Activated CD4-positive, alpha-beta T cell treated with anti-CD3 and anti-CD28 coated beads, Interleukin-2, amount 50 U/mL, for 24 hours (primary cell): Measurements from ENCODE around the gene ATP9B.
"Not testable (repeated sequence)": the region's sequence is repeated elsewhere in the genome, so short reads cannot be mapped to it uniquely, and the experiment has no call there.

ENCODE experiments used
- DNase-seq, 2 donors: peaks; one replicate each; pipeline ENCODE4 v3.0.0-alpha.2; 2020; ENCODE audit warnings: low read depth in 1 of 2, low spot score in 1 of 2

Gene ATP9B

GRCh38 chr18:79283131-79283810, 214.1 kb downstream of the ATP9B start:
- DNase-seq = no peak

- DNase-seq = no peak
Measured at GRCh38 chr18:79283929-79284328, 214.7 kb downstream of the ATP9B start.

- DNase-seq = not testable (repeated sequence)
Measured at GRCh38 chr18:79285191-79285590, 216.0 kb downstream of the ATP9B start.

GRCh38 chr18:79290409-79290808, 221.2 kb downstream of the ATP9B start:
- not testable (repeated sequence) for DNase-seq

GRCh38 chr18:79290876-79291275, 221.7 kb downstream of the ATP9B start:
- DNase-seq = no peak

- no peak for DNase-seq
Measured at GRCh38 chr18:79294235-79294634, 225.0 kb downstream of the ATP9B start.

GRCh38 chr18:79299272-79299671, 230.1 kb downstream of the ATP9B start:
- no peak for DNase-seq

GRCh38 chr18:79299711-79300110, 230.5 kb downstream of the ATP9B start:
- DNase-seq = no peak

- DNase-seq = no peak
Measured at GRCh38 chr18:79300413-79300812, 231.2 kb downstream of the ATP9B start.

- no peak for DNase-seq
Measured at GRCh38 chr18:79302120-79302519, 232.9 kb downstream of the ATP9B start.

- DNase-seq = no peak
Measured at GRCh38 chr18:79305911-79306310, 236.7 kb downstream of the ATP9B start.

- no peak for DNase-seq
Measured at GRCh38 chr18:79309614-79310358, 240.6 kb downstream of the ATP9B start.

GRCh38 chr18:79314838-79315388, 245.7 kb downstream of the ATP9B start:
- DNase-seq = no peak

- no peak for DNase-seq
Measured at GRCh38 chr18:79315596-79315995, 246.4 kb downstream of the ATP9B start.

GRCh38 chr18:79317703-79318102, 248.5 kb downstream of the ATP9B start:
- no peak for DNase-seq

- DNase-seq = no peak
Measured at GRCh38 chr18:79318142-79318673, 249.0 kb downstream of the ATP9B start.

GRCh38 chr18:79320216-79320850, 251.1 kb downstream of the ATP9B start:
- no peak for DNase-seq

GRCh38 chr18:79321625-79322405, 252.6 kb downstream of the ATP9B start:
- DNase-seq = no peak

- DNase-seq = no peak
Measured at GRCh38 chr18:79322441-79322840, 253.2 kb downstream of the ATP9B start.

GRCh38 chr18:79323471-79323870, 254.3 kb downstream of the ATP9B start:
- no peak for DNase-seq
